ENCODE measurements around the gene COBL.

GRCh38 chr7:51102828-51103227 lies 213.8 kb downstream of the COBL start:
- TF ChIP-seq RFX5 (IDR thresholded peaks at IDR 0.05; ENCODE audit: low read depth, low read length) (no peak), CTCF (conservative IDR thresholded peaks at IDR 0.05; ENCODE audit: low read depth, low read length) (no peak), FOS (IDR thresholded peaks at IDR 0.05; ENCODE audit: low read depth, low read length) (no peak), RAD21 (IDR thresholded peaks at IDR 0.05; ENCODE audit: low read length) (no peak), USF2 (IDR thresholded peaks at IDR 0.05; ENCODE audit: low read depth, low read length) (no peak), POLR2A (IDR thresholded peaks at IDR 0.05; ENCODE audit: low read depth, low read length) (no peak), MAFK (IDR thresholded peaks at IDR 0.05; ENCODE audit: low read depth, low read length) (no peak), MAZ (IDR thresholded peaks at IDR 0.05; ENCODE audit: borderline replicate concordance, low read depth, low read length) (no peak)

Data from IMR-90 (cell line).